ENCODE measurements around the gene AJUBA.
A peak's percentile ranks its signal among the peaks of the same experiment; 100 is the strongest.

AJUBA gene

GRCh38 chr14:22982477-22983245 lies at the start of gene AJUBA:
Gene AJUBA (minus strand): TSS chr14:22982551. CDS start chr14:22982266, 285 bp downstream.
- H3K9me3 ChIP-seq (ENCODE audit: insufficient read depth, low read depth, low read length) = no peaks in the 10 kb centered on the region
- H3K9ac ChIP-seq (ENCODE audit: low read depth, low read length, poor library complexity, severe bottlenecking) = peak within 1 kb of the TSS; percentile 87
- no peaks in the 10 kb centered on the region for H3K36me3 ChIP-seq (ENCODE audit: insufficient read depth, low read length)
- H3K4me1 ChIP-seq (ENCODE audit: insufficient read depth, low read length, poor library complexity, severe bottlenecking) = peaks cover 28% of the 10 kb centered on the region
- TF ChIP-seq, protein P1, sequence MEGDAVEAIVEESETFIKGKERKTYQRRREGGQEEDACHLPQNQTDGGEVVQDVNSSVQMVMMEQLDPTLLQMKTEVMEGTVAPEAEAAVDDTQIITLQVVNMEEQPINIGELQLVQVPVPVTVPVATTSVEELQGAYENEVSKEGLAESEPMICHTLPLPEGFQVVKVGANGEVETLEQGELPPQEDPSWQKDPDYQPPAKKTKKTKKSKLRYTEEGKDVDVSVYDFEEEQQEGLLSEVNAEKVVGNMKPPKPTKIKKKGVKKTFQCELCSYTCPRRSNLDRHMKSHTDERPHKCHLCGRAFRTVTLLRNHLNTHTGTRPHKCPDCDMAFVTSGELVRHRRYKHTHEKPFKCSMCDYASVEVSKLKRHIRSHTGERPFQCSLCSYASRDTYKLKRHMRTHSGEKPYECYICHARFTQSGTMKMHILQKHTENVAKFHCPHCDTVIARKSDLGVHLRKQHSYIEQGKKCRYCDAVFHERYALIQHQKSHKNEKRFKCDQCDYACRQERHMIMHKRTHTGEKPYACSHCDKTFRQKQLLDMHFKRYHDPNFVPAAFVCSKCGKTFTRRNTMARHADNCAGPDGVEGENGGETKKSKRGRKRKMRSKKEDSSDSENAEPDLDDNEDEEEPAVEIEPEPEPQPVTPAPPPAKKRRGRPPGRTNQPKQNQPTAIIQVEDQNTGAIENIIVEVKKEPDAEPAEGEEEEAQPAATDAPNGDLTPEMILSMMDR (conservative IDR thresholded peaks at IDR 0.05; ENCODE audit: low read length) = no peak
- TF ChIP-seq EZH2phosphoT487 (IDR thresholded peaks at IDR 0.05; ENCODE audit: borderline replicate concordance) = no peak
- H3K4me2 ChIP-seq (ENCODE audit: low read depth, low read length, poor library complexity, severe bottlenecking) = peak within 1 kb of the TSS; percentile 100
- H3K27me3 ChIP-seq (ENCODE audit: insufficient read depth, low read length, poor library complexity, severe bottlenecking) = no peaks in the 10 kb centered on the region
- H3K4me3 ChIP-seq (ENCODE audit: low read length, poor library complexity, severe bottlenecking) = peak within 1 kb of the TSS; percentile 95
- no peaks in the 10 kb centered on the region for H3K9me2 ChIP-seq (replicated peaks; ENCODE audit: low read depth, low read length)
- no peaks in the 10 kb centered on the region for H4K20me1 ChIP-seq (ENCODE audit: insufficient read depth, low read length, poor library complexity, severe bottlenecking)
- peak within 1 kb of the TSS; percentile 98 for H2AFZ ChIP-seq (ENCODE audit: low read length)
- no peaks in the 10 kb centered on the region for H3F3A ChIP-seq (ENCODE audit: low read depth)
- peaks cover 34% of the 10 kb centered on the region for H3K79me2 ChIP-seq (ENCODE audit: insufficient read depth, low read length)

DNA sequence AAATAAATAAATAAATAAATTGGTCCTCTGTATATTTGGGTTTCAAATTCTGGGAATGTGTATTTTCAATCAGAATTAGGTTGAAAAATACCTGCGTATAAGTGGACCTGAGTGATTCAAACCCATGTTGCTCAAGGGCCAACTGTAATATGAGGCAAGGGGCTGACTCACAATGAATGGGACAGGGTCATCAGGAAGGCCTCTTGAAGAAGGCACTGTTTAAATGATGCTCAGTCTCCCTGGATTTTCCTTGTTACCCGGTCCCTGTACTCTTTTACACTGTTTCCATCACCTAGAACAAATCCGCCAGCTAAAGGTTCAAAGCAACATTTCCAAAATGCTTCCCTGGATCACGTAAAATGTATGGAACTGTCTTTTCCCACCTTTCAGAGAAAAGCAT lies 48.6 kb upstream of the AJUBA start:
- Histone ChIP-seq H3K9ac (ENCODE audit: low read depth, low read length, poor library complexity, severe bottlenecking) (no peak overlapping the region), H3F3A (ENCODE audit: low read depth) (no peaks in the 10 kb centered on the region), H3K9me3 (ENCODE audit: insufficient read depth, low read depth, low read length) (no peaks in the 10 kb centered on the region), H3K4me1 (ENCODE audit: insufficient read depth, low read length, poor library complexity, severe bottlenecking) (peaks cover 33% of the 10 kb centered on the region), H2AFZ (ENCODE audit: low read length) (no peak overlapping the region), H3K27me3 (ENCODE audit: insufficient read depth, low read length, poor library complexity, severe bottlenecking) (no peaks in the 10 kb centered on the region), H3K79me2 (ENCODE audit: insufficient read depth, low read length) (peaks cover 40% of the 10 kb centered on the region), H4K20me1 (ENCODE audit: insufficient read depth, low read length, poor library complexity, severe bottlenecking) (peaks cover 17% of the 10 kb centered on the region), H3K4me2 (ENCODE audit: low read depth, low read length, poor library complexity, severe bottlenecking) (no peak overlapping the region), H3K36me3 (ENCODE audit: insufficient read depth, low read length) (peaks cover 5% of the 10 kb centered on the region; the same call in 1 of the 2 replicates), H3K9me2 (replicated peaks; ENCODE audit: low read depth, low read length) (no peaks in the 10 kb centered on the region), H3K4me3 (ENCODE audit: low read length, poor library complexity, severe bottlenecking) (no peak overlapping the region)
- TF ChIP-seq, protein P1 (conservative IDR thresholded peaks at IDR 0.05; ENCODE audit: low read length) = no peak
- TF ChIP-seq EZH2phosphoT487 (IDR thresholded peaks at IDR 0.05; ENCODE audit: borderline replicate concordance) = no peak

- Histone ChIP-seq H3K36me3 (ENCODE audit: insufficient read depth, low read length) (peaks cover 5% of the 10 kb centered on the region; the same call in 1 of the 2 replicates), H3K4me2 (ENCODE audit: low read depth, low read length, poor library complexity, severe bottlenecking) (peak overlapping the region; percentile 43), H3K9ac (ENCODE audit: low read depth, low read length, poor library complexity, severe bottlenecking) (no peak overlapping the region), H4K20me1 (ENCODE audit: insufficient read depth, low read length, poor library complexity, severe bottlenecking) (peaks cover 17% of the 10 kb centered on the region), H3K4me3 (ENCODE audit: low read length, poor library complexity, severe bottlenecking) (no peak overlapping the region), H2AFZ (ENCODE audit: low read length) (no peak overlapping the region), H3F3A (ENCODE audit: low read depth) (no peaks in the 10 kb centered on the region), H3K9me3 (ENCODE audit: insufficient read depth, low read depth, low read length) (no peaks in the 10 kb centered on the region), H3K4me1 (ENCODE audit: insufficient read depth, low read length, poor library complexity, severe bottlenecking) (peaks cover 38% of the 10 kb centered on the region), H3K9me2 (replicated peaks; ENCODE audit: low read depth, low read length) (no peaks in the 10 kb centered on the region), H3K27me3 (ENCODE audit: insufficient read depth, low read length, poor library complexity, severe bottlenecking) (no peaks in the 10 kb centered on the region), H3K79me2 (ENCODE audit: insufficient read depth, low read length) (peaks cover 31% of the 10 kb centered on the region)
- no peak for TF ChIP-seq EZH2phosphoT487 (IDR thresholded peaks at IDR 0.05; ENCODE audit: borderline replicate concordance)
- TF ChIP-seq, protein P1 (conservative IDR thresholded peaks at IDR 0.05; ENCODE audit: low read length) = no peak
Observed at GRCh38 chr14:23028799-23029198, 46.4 kb upstream of the AJUBA start.
